H1 (cell line): Measurements from ENCODE around the gene PHC1. TPM values are rescaled to one million over a fixed set of nuclear protein-coding genes. Genes with fewer than 3 reads are reported as not detected.

Experiments
- CTCF ChIA-PET: fragments of 300-600 bp; sonication (Branson Sonifier 250); formaldehyde crosslinking; loops from one replicate; lab custom pipeline; 2021; ENCODE audit not compliant: partially characterized antibody; lab: Charles Lee
- POLR2A ChIA-PET: fragments of 300-600 bp; sonication (Branson Sonifier 250); formaldehyde crosslinking; loops from one replicate; lab custom pipeline; 2021; ENCODE audit warnings: inconsistent platforms; ENCODE audit not compliant: partially characterized antibody; lab: Charles Lee
- DNase-seq, 2 experiments: peaks; one replicate each; pipeline versions ENCODE4 v3.0.0 to v3.0.0-alpha.2; 2010 to 2022; ENCODE audit warnings: low spot score in 2 of 2, low read depth in 1 of 2, mixed read lengths in 1 of 2
- FAIRE-seq: peaks from 2 replicates; lab custom pipeline; 2011; peaks lifted over from hg19 to GRCh38; lab: Jason Lieb, UNC
- H2AFZ ChIP-seq: 2 replicates; pipeline ENCODE4 v1.8.1; 2012; ENCODE audit warnings: low read length, inconsistent platforms
- H2AK5ac ChIP-seq: 2 replicates; pipeline ENCODE4 v1.6.1; 2013; ENCODE audit warnings: low read depth, low read length
- H2BK120ac ChIP-seq: replicated peaks from 2 replicates; pipeline ENCODE3; 2013; ENCODE audit warnings: low read depth, low read length, inconsistent platforms
- H2BK12ac ChIP-seq: 2 replicates; pipeline ENCODE4 v1.6.1; 2013; ENCODE audit warnings: low read depth, low read length
- H2BK15ac ChIP-seq: 2 replicates; pipeline ENCODE4 v1.6.1; 2013; ENCODE audit warnings: low read length
- H2BK20ac ChIP-seq: 2 replicates; pipeline ENCODE4 v1.6.1; 2013; ENCODE audit warnings: low read length
- H2BK5ac ChIP-seq: 2 replicates; pipeline ENCODE4 v1.6.1; 2013; ENCODE audit warnings: low read depth, low read length
- H3K14ac ChIP-seq: 2 replicates; pipeline ENCODE4 v1.6.1; 2013; ENCODE audit warnings: inconsistent platforms; ENCODE audit not compliant: insufficient read length
- H3K18ac ChIP-seq: 2 replicates; pipeline ENCODE4 v1.6.1; 2013; ENCODE audit warnings: low read length; ENCODE audit errors: extremely low read depth
- H3K23ac ChIP-seq: 2 replicates; pipeline ENCODE4 v1.6.1; 2013; ENCODE audit warnings: inconsistent platforms; ENCODE audit not compliant: insufficient read length
- H3K23me2 ChIP-seq: 2 replicates; pipeline ENCODE4 v1.6.1; 2013; ENCODE audit warnings: low read depth, low read length
- H3K27ac ChIP-seq: 2 replicates; pipeline ENCODE4 v1.6.1; 2011; ENCODE audit warnings: low read depth, low read length, inconsistent platforms
- H3K27me3 ChIP-seq, 4 experiments: replicated peaks in 1 of 4; 1 replicate in 1 of 4; 2 replicates in 3 of 4; pipeline versions ENCODE4 v1.6.1 to v1.8.1; 2011 to 2013; ENCODE audit warnings: low read length in 3 of 4, mild to moderate bottlenecking in 3 of 4, inconsistent platforms in 2 of 4, mixed read lengths in 2 of 4, moderate library complexity in 1 of 4; ENCODE audit not compliant: control insufficient read depth in 3 of 4, insufficient read depth in 3 of 4; ENCODE audit errors: extremely low read depth in 1 of 4
- H3K36me3 ChIP-seq, 4 experiments: 2 replicates each; pipeline versions ENCODE4 v1.6.1 to v1.8.1; 2011 to 2013; ENCODE audit warnings: mild to moderate bottlenecking in 4 of 4, low read length in 3 of 4, moderate library complexity in 2 of 4, control low read depth in 1 of 4, inconsistent platforms in 1 of 4; ENCODE audit not compliant: insufficient read depth in 4 of 4, control insufficient read depth in 2 of 4
- H3K4ac ChIP-seq: replicated peaks from 2 replicates; pipeline ENCODE3; 2013; ENCODE audit warnings: low read length, low read depth, mixed read lengths, inconsistent platforms; ENCODE audit not compliant: insufficient read length
- H3K4me1 ChIP-seq, 4 experiments: replicated peaks in 1 of 4; 1 replicate in 1 of 4; 2 replicates in 3 of 4; pipeline versions ENCODE4 v1.6.1 to v1.8.1; 2011 to 2013; ENCODE audit warnings: low read length in 3 of 4, inconsistent platforms in 2 of 4, mixed read lengths in 1 of 4; ENCODE audit not compliant: insufficient read depth in 4 of 4, control insufficient read depth in 3 of 4
- H3K4me2 ChIP-seq, 2 experiments: 2 replicates each; pipeline versions ENCODE4 v1.6.1 to v1.8.1; 2011 to 2013; ENCODE audit warnings: low read depth in 2 of 2, low read length in 2 of 2, control low read depth in 1 of 2, inconsistent platforms in 1 of 2, mild to moderate bottlenecking in 1 of 2; ENCODE audit not compliant: insufficient read depth in 1 of 2
- H3K4me3 ChIP-seq, 4 experiments: fragments of 200-600, 300-600 bp in 1 of 4; sonication (generic), shearing (Covaris generic), sonication (Bioruptor Twin) in 1 of 4; 2 replicates each; pipeline versions ENCODE4 v1.5.1 to v1.8.1; 2011 to 2016; ENCODE audit warnings: low read length in 4 of 4, low read depth in 3 of 4, control low read depth in 2 of 4, inconsistent platforms in 2 of 4, mild to moderate bottlenecking in 2 of 4, mixed read lengths in 1 of 4, moderate library complexity in 1 of 4; ENCODE audit not compliant: insufficient read depth in 2 of 4; ENCODE audit errors: extremely low read depth in 1 of 4
- H3K56ac ChIP-seq: replicated peaks from 2 replicates; pipeline ENCODE3; 2013; ENCODE audit warnings: low read depth, mild to moderate bottlenecking, mixed read lengths, low read length, inconsistent platforms; ENCODE audit not compliant: insufficient read length
- H3K79me1 ChIP-seq: 2 replicates; pipeline ENCODE4 v1.6.1; 2013; ENCODE audit warnings: low read depth, low read length, control low read depth
- H3K79me2 ChIP-seq, 2 experiments: 2 replicates each; pipeline versions ENCODE4 v1.6.1 to v1.8.1; 2012 to 2013; ENCODE audit warnings: low read length in 2 of 2, mild to moderate bottlenecking in 2 of 2, inconsistent platforms in 1 of 2; ENCODE audit not compliant: insufficient read depth in 2 of 2, control insufficient read depth in 1 of 2
- H3K9ac ChIP-seq, 4 experiments: replicated peaks in 1 of 4; 1 replicate in 1 of 4; 2 replicates in 3 of 4; pipeline versions ENCODE4 v1.6.1 to v1.8.1; 2011 to 2013; ENCODE audit warnings: low read depth in 3 of 4, low read length in 3 of 4, control low read depth in 2 of 4, mild to moderate bottlenecking in 2 of 4, moderate library complexity in 2 of 4, inconsistent platforms in 1 of 4; ENCODE audit errors: extremely low read depth in 1 of 4
- H3K9me3 ChIP-seq, 2 experiments: 2 replicates each; pipeline versions ENCODE4 v1.6.1 to v1.8.1; 2012 to 2013; ENCODE audit warnings: mild to moderate bottlenecking in 2 of 2, moderate library complexity in 2 of 2, control low read depth in 1 of 2, inconsistent platforms in 1 of 2, low read depth in 1 of 2, low read length in 1 of 2, mixed read lengths in 1 of 2; ENCODE audit not compliant: insufficient read depth in 2 of 2
- H4K20me1 ChIP-seq, 2 experiments: replicated peaks in 1 of 2; 2 replicates each; pipeline versions ENCODE3 to v1.8.1; 2011 to 2013; ENCODE audit warnings: inconsistent platforms in 2 of 2, low read length in 2 of 2, mild to moderate bottlenecking in 1 of 2; ENCODE audit not compliant: insufficient read depth in 2 of 2, control insufficient read depth in 1 of 2
- H4K5ac ChIP-seq: 2 replicates; pipeline ENCODE4 v1.6.1; 2013; ENCODE audit warnings: low read length, low read depth, mixed read lengths, inconsistent platforms; ENCODE audit not compliant: insufficient read length
- H4K8ac ChIP-seq: 2 replicates; pipeline ENCODE4 v1.8.0; 2013; ENCODE audit warnings: mild to moderate bottlenecking, moderate library complexity, low read length, inconsistent platforms; ENCODE audit not compliant: insufficient read depth; ENCODE audit errors: extremely low read depth
- H4K91ac ChIP-seq: replicated peaks from 2 replicates; pipeline ENCODE3; 2013; ENCODE audit warnings: low read length, mixed read lengths, inconsistent platforms; ENCODE audit not compliant: insufficient read length
- BACH1 ChIP-seq: IDR thresholded peaks from 2 replicates; pipeline ENCODE4 v1.6.1; 2012; ENCODE audit warnings: low read length, improper control_type of control experiment
- CHD2 ChIP-seq: IDR thresholded peaks from 2 replicates; pipeline ENCODE4 v1.6.1; 2012; ENCODE audit warnings: low read length, improper control_type of control experiment
- CREB1 ChIP-seq: IDR thresholded peaks from 2 replicates; pipeline ENCODE4 v1.6.1; 2012; ENCODE audit warnings: inconsistent platforms
- FOSL1 ChIP-seq: IDR thresholded peaks from 2 replicates; pipeline ENCODE4 v1.6.1; 2011; ENCODE audit warnings: mild to moderate bottlenecking, low read depth, low read length, moderate library complexity; ENCODE audit not compliant: insufficient read depth
- GTF2F1 ChIP-seq: IDR thresholded peaks from 2 replicates; pipeline ENCODE4 v1.6.1; 2012; ENCODE audit warnings: low read depth, low read length, improper control_type of control experiment, borderline replicate concordance
- KDM1A ChIP-seq: fragments of 200-600, 300-600 bp; sonication (generic); IDR thresholded peaks from 2 replicates; pipeline ENCODE4 v1.7.1; 2016; ENCODE audit warnings: mild to moderate bottlenecking, low read length, borderline replicate concordance
- MAFK ChIP-seq: IDR thresholded peaks from 2 replicates; pipeline ENCODE4 v1.6.1; 2012; ENCODE audit warnings: low read depth, mild to moderate bottlenecking, improper control_type of control experiment, low read length
- SIN3A ChIP-seq, 2 experiments: IDR thresholded peaks in 1 of 2; conservative IDR thresholded peaks in 1 of 2; 2 replicates each; pipeline ENCODE4 v1.6.1; 2011 to 2012; ENCODE audit warnings: low read length in 2 of 2, improper control_type of control experiment in 1 of 2, low read depth in 1 of 2, mild to moderate bottlenecking in 1 of 2
- TAF1 ChIP-seq: IDR thresholded peaks from 2 replicates; pipeline ENCODE4 v1.6.1; 2011; ENCODE audit warnings: mild to moderate bottlenecking, low read depth, low read length
- WGBS, 2 experiments: shearing (Covaris generic) in 1 of 2; methylation state at CpG; one replicate each; pipeline versions ENCODE4 v1.1.6 to v1.1.7; 2013 to 2015; ENCODE audit warnings: low lambda C conversion rate in 2 of 2, mixed read lengths in 2 of 2, inconsistent platforms in 1 of 2, low coverage in 1 of 2, missing lambda C conversion rate in 1 of 2; ENCODE audit not compliant: insufficient replicate concordance in 2 of 2, insufficient coverage in 1 of 2, insufficient read length in 1 of 2; ENCODE audit errors: extremely low coverage in 1 of 2, missing lambda C conversion rate in 1 of 2; 5-methylcytosine and 5-hydroxymethylcytosine counted together
- polyA plus RNA-seq, 7 experiments: library from polyadenylated mRNA; depleted of rRNA in 3 of 7; stranded (reverse) in 5 of 7; unstranded in 2 of 7; fragments of >200 nt in 5 of 7; fragments of 200-250 nt in 2 of 7; gene quantifications; 1 replicate in 5 of 7; 2 replicates in 1 of 7; 4 replicates in 1 of 7; pipeline versions ENCODE4 v1.2.1 to v1.2.3, GENCODE V29; 2011 to 2013; ENCODE audit warnings: missing spikeins in 2 of 7, mixed read lengths in 2 of 7
- total RNA-seq: library from RNA; stranded (reverse); fragmentation: NEBNext Ultra II Directional; extraction: Animal tissue kit (Norgen Biotek cat#: 25700); gene quantifications from 2 replicates; pipeline ENCODE4 v1.2.1, GENCODE V29; 2021

PHC1 gene
- total and polyA plus RNA-seq, 2 of the 8 experiments (the other 6 are each of a cell fraction or from before 2014, with no cell fraction given): 934 to 1,655 TPM

DNA sequence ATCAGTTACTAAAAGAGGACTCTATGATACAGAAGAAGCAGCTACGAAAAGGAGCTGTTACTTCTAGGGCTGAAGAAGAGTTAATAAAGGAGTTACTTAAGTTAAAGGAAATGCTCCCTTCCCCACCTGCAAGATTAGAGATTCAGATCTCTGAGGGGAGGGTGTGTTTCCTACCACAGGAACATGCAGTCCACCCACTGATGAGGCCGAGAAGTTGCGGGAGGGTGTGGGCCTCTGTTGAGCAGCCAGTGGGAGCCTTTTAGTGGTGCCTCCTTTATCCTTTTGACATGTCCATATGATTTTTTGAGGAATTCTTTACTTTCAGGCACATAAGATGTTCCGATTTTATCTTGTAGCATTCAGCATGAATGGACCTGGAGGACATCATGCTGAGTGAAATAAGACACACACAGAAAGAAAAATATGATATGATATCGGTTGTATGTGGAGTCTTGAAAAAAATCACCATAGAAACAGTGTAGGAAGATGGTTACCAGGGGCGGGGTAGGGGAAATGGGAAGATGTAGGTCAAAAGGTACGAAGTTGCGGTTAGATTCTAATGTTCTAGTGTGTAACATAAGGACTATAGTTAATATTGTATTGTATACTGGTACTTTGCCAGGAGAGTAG is 39.6 kb downstream of the PHC1 start:
- peaks cover 2 to 14% of the 10 kb centered on the region in 2 experiments for H3K79me2 ChIP-seq
- TF ChIP-seq CHD2 (no peak), TAF1 (no peak), GTF2F1 (no peak), KDM1A (no peak), SIN3A (conservative IDR thresholded peaks at IDR 0.05 in 1 of 2, IDR thresholded peaks at IDR 0.05 in 1 of 2; ENCODE audit: low read depth in 1 of 2, low read length in 2 of 2) (no peak), MAFK (no peak), FOSL1 (no peak), CREB1 (no peak), BACH1 (no peak)
- TF ChIP-seq, all 59 proteins: peak for 0
- Histone ChIP-seq H4K20me1 (no peaks in the 10 kb centered on the region), H4K5ac (no peak overlapping the region), H3K79me1 (0 out of 2 replicates have a peak, but pooled peaks cover 2% of the 10 kb centered on the region), H3K4me3 (no peak overlapping the region), H2AK5ac (no peak overlapping the region), H3K23ac (no peak overlapping the region), H2BK120ac (no peak overlapping the region), H3K4me2 (no peak overlapping the region), H3K9me3 (no peaks in the 10 kb centered on the region), H3K4ac (no peak overlapping the region), H4K91ac (no peak overlapping the region), H3K4me1 (peaks cover 0 to 3% (median 0%) of the 10 kb centered on the region in 4 experiments; a peak in 1 of 7 replicates), H3K14ac (no peak overlapping the region), H4K8ac (no peak overlapping the region), H2BK5ac (no peak overlapping the region), H3K27ac (no peak overlapping the region), H3K56ac (no peak overlapping the region), H2BK15ac (no peak overlapping the region), H3K18ac (no peak overlapping the region), H3K9ac (no peak overlapping the region), H2BK12ac (no peak overlapping the region), H2BK20ac (no peak overlapping the region), H2AFZ (no peak overlapping the region), H3K23me2 (no peaks in the 10 kb centered on the region), H3K27me3 (no peaks in the 10 kb centered on the region), H3K36me3 (no peaks in the 10 kb centered on the region; a peak in 1 of 8 replicates)
- CTCF ChIA-PET: interaction anchor here (1.0 to 12.2 kb wide), 2 partner anchors 81 to 96 kb away, joined by 4 to 119 read pairs; no protein-coding TSS in a partner anchor
- WGBS, 2 experiments: 93% methylated on average over 8 of the region's 8 CpGs; no CpG with 5 or more reads in 1 of the 2 experiments
- POLR2A ChIA-PET: interaction anchor here (0.6 kb wide), 1 partner anchor 11 kb away, joined by 3 read pairs; no protein-coding TSS in a partner anchor
- DNase-seq (no peak), FAIRE-seq (no peak)
